Renal pelvis (tissue), 4 donors: ENCODE results near the gene MYO15B. TPM values are rescaled to one million over a fixed set of nuclear protein-coding genes. Genes with fewer than 3 reads are reported as not detected.

Experiments used
- DNase-seq: peaks from one replicate; pipeline ENCODE4 v3.0.0-alpha.2; 2013
- polyA plus RNA-seq, 3 donors: library from polyadenylated mRNA; unstranded; fragments of 120-200 nt; gene quantifications; one replicate each; pipeline ENCODE4 v1.2.1, GENCODE V29; 2013; ENCODE audit not compliant: insufficient read length in 3 of 3

MYO15B gene
- polyA plus RNA-seq, 3 donors, result 130 to 193 (median 175) TPM

DNA sequence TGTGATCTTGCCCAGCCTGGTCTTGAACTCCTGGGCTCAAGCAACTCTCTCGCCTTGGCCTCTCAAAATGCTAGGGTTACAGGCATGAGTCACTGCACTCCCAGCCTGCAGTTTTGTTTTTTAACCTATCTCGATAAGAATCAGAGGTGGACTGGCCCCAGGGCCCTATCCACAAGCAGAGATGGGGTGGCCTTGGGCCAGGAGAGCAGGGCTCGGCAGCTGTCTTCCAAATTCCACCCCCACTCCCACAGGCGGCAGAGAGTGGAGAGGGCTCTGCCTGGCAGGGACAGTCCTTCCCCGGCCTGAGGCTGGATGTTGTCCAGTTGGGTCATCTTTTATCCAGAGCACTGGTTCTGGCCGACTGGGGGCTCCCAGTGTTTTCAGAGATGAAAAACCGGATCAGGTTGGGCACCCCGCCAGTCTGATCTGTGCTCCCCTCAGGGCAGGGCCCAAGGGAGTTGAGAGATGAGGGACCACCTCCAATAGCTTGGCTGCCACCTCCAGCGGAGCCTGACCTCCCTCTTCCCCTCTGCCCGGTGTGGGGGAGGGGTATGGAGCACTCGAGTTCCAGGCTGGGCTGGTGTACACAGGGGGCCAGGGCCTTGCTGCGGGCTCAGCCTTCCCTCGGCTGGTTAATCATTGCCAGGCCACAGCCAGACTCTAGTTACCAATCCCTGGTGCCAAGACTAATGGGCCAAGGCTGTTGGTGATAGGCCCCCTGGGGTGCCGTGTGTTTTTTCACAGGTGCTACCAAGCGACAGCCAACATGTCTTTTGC lies 30.3 kb upstream of the MYO15B start:
- peak; percentile 90 for DNase-seq

DNA sequence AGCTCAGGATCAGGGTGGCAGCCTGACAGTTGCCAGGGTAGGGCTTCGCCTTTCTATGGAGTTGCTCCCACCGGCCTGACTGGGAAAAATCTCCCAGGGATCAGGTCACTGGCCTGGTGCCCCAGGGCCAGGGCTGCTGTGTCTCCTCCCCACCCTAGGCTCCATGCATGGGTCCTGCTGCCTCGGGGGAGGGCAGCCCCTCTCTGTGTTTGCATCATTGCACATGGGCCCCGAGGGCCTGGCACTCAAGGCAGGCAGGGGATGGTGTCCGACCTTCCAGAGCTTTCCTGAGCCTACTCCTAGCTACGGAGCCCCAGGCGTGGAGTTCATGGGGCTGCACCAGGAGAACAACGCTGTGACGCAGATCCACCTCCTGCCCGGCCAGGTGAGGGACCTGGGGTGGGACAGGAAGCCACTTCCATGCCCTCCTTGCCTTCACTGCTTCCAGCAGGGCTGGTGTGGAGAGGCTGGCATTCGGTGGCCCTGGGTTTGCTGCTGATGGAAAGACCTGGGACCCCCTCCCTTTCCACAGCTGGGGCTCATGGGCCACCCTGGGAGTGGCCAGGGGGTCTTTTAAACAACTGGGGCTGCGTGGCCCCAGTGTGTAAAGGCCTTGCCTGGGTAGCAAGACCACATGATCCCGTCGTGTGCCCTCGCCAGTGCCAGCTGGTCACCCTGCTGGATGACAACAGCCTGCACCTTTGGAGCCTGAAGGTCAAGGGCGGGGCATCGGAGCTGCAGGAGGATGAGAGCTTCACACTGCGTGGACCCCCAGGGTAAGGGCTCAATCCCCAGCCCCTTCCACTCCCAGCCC lies 29.5 kb upstream of the MYO15B start:
- no peak for DNase-seq

DNA sequence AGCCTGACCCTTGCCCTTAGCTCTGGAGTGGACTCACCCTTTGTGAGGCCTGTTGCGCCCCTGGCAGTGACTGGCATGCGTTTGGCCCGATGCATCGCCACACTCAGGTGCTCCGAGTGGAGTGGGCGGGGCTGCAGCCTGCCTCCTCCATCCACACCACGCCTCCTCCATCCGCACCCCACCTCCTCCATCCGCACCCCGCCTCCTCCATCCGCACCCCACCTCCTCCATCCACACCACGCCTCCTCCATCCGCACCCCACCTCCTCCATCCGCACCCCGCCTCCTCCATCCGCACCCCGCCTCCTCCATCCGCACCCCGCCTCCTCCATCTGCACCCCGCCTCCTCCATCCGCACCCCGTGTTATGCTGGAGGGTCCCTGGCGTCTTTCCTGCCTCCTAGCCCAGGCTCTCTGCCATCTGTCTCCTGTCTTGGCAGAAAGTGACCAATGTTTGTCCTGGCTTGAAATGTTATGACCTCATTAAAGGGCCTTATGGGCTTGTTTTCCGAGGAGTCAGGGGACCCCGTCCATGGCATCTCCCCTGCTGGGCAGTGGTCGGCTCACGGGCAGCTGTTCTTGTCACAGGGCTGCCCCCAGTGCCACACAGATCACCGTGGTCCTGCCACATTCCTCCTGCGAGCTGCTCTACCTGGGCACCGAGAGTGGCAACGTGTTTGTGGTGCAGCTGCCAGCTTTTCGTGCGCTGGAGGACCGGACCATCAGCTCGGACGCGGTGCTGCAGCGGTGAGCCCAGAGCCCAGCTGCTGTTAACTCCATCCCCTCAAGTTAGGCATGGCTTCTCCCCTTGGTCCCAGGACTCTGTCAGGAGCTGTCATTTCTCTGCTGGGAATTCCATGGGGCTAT lies 28.7 kb upstream of the MYO15B start:
- no peak for DNase-seq

DNA sequence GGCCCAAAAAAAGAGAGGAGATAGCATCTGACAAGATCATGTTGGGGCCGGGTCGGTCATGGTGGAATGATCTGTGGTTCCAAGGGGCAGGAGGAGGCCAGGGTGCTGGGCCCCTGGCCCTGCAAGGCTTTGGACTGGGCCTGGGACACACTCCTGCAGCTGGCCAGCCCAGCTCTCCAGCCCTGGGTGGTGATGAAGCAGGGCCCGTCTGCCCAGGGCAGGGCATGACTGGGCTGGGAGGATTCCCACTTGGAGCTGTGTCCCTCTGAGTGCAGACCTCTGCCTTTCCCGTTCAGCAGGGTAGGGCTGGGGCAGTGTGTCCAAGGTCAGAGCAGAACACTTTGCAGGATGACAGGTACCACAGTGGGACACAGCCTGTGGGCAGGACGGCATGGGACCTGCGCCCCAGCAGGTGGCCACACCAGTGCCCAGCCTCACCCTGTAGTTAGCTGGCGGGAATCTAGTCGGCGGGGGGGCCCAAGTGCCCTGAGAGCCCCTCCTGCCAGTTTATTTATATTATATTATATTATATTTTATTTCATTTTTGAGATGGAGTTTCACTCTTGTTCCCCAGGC lies 27.6 kb upstream of the MYO15B start:
- DNase-seq, result no peak

DNA sequence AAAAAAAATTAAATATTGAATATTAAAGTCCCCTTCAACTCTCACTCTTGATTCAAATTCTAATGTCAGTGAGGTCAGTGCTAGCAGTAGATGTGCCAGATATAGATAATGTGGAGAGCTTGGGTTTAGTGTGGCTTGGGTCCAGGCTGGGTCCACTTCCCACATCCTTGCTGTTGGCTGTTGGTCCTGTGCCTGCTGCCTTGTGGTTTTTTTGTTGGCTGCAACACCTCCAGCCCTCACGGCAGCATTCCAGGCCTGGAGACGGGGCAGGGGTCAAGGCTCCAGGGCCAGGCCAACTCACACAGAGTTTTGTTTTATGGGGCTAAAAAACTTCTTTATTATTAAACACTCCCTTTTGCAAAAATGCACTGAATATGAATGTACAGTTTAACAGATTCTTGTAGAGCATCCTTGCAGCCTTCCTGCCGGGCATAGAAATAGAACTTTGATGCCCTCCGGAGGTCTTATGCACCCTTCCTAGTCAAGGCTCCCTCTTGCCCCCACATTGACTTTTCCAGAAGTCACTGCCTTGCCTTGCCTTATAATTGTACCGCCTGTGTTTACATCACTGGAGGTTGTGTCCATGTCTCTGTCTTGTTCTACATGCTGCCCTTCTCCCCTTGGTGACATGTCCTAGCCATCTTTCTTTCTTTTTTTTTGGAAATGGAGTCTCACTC lies 25.5 kb upstream of the MYO15B start:
- no peak for DNase-seq

DNA sequence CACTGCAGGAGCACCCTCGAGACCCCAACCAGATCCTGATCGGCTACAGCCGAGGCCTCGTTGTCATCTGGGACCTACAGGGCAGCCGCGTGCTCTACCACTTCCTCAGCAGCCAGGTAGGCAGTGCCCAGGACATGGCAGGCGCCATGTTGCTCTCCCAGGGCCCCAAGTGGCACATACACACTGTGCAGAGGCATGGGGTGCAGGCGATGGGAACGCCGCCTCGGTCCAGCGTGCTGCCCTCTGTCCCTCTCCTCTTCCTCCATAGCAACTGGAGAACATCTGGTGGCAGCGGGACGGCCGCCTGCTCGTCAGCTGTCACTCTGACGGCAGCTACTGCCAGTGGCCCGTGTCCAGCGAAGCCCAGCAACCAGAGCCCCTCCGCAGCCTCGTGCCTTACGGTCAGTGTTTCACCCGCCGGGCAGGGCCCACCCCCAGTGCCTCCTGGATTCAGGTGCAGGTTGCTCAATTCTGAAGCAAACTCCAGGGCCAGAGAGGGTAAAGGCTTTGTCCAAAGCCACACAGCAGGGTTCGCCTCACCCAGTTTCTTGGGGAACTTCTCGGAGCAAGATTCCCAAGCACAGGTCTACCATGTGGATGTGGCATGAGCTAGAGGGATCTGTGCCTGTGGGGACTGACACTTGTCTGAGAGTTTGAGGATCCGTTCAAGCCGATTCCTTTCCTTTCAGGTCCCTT lies 24.4 kb upstream of the MYO15B start:
- no peak for DNase-seq

DNA sequence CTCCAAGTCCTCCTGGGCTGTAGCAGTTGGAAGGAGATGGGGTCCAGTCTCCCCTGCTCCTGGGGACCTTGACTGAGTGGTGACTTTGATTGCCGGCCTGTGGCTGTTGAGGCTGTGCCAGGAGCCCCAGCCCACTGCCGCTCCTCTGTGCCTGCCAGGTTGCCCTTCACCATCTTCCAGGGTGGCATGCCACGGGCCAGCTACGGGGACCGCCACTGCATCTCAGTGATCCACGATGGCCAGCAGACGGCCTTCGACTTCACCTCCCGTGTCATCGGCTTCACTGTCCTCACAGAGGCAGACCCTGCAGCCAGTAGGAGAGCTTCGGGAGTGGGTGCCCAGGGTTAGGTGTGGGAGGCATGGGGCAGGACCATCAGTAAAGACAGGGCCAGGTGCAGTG lies 23.4 kb upstream of the MYO15B start:
- no peak for DNase-seq

DNA sequence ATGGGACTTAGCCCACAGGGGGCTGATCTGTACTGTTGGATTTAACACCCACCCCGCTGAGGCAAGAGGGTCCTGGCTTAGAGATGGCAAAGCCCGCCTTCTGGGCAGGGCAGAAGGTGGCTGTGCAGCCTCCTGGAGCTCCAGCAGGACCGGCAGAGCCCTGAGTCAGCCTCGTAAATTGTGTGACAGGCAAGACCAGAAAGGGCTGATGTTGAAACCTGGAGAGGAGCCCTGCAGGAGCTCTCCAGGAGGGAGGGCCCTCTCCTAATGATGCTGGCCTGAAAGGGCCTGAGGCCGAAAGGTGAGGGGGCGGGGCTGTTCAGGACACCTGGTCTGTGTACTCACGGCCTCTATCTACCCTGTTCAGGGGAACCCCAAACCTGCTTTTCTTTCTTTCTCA lies 22.5 kb upstream of the MYO15B start:
- no peak for DNase-seq

DNA sequence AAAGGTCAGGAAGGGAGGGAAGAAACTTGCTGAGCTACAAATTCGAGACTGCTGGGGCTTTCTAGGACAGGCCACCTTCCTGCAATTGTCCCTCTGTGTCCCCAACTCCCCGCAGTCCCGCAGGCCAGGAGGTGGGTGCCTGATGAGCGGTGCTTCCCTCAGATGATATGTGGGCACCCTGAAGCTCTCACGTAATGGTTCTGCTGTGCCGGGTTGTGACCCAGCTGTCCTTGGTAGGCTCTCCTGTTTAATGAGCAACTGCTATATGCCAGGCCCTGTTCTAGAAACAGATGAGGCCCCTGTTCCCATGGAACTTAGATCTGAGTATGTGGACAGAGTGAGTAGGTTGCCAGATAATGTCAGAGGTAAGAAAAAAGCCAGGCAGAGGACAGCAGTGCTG lies 22.0 kb upstream of the MYO15B start:
- no peak for DNase-seq

DNA sequence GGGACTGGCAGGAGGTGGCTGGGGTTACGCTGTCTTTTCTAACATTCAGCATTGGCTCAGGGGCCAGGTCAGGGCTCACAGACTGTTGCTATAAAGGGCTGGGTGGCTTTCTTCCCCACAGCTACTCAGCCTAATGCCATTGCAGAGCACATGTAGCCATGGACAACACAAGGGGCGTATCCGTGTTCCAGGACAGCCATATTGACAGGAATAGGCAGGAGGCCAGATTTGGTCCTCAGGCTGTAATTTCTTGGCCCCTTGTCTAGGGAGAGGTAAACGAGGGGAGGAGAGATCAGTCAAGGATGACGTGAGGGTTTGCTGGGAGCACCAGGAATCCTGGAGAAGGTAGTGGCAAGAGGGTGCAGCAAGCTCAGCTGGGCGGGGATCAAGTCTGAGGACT lies 21.2 kb upstream of the MYO15B start:
- no peak for DNase-seq

DNA sequence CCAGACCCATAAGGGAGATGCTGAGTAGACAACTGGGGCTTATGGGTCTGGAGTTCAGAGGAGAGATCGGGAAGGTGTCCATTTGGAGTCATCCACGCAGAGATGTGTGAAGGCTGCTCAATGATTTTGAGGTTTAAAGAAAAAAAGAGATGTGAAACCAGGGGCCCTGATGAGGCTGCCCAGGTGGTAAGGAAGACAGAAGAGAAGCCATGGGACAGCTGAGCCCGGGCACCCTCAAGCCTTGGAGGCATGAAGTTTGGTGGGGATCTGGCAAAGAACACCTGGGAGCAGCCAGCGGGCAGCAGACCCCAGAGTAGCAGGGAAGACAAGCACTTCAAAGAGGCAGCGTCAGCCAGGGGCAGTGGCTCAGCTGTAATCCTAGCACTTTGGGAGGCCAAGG lies 20.8 kb upstream of the MYO15B start:
- DNase-seq, result no peak

DNA sequence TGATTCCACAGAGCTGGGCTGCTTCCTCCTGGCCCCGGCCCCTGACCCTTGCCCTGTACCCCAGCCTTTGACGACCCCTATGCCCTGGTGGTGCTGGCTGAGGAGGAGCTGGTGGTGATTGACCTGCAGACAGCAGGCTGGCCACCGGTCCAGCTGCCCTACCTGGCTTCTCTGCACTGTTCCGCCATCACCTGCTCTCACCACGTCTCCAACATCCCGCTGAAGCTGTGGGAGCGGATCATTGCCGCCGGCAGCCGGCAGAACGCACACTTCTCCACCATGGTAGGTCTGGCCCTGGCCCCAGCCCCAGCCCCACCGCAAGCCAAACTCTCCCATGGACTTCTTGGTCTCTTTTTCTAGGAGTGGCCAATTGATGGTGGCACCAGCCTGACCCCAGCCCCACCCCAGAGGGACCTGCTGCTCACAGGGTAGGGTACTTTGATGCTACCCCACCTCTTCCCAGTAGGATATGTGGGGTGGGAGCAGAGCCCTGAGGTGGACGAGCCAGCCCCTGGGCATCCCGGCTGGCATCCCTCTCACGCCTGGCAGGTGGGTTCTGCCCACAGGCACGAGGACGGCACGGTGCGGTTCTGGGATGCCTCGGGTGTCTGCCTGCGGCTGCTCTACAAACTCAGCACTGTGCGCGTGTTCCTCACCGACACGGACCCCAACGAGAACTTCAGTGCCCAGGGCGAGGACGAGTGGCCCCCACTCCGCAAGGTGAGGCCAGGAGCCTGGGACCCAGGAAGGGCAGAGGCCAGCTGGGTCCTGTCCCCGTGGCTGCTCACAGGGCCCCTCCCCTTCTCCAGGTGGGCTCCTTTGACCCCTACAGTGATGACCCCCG lies 19.0 kb upstream of the MYO15B start:
- DNase-seq, result no peak

DNA sequence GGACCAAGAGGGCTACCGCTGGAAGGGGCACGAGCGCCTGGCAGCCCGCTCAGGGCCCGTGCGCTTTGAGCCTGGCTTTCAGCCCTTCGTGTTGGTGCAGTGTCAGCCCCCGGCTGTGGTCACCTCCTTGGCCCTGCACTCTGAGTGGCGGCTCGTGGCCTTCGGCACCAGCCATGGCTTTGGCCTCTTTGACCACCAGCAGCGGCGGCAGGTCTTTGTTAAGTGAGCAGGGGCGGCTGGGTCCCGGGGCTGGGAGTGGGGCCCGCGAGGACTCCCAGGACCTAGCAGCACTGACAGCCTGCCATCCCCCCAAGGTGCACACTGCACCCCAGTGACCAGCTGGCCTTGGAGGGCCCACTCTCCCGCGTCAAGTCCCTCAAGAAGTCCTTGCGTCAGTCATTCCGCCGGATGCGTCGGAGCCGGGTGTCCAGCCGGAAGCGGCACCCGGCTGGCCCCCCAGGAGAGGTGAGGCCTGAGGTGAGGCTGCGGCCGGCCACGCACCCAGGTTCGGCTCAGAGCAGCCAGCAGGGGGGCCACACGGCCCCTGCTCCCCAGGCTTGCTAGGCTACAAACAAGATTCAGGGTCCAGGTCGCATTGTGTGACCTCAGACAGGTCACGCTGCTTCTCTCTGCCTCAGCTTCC lies 17.4 kb upstream of the MYO15B start:
- DNase-seq, result no peak

DNA sequence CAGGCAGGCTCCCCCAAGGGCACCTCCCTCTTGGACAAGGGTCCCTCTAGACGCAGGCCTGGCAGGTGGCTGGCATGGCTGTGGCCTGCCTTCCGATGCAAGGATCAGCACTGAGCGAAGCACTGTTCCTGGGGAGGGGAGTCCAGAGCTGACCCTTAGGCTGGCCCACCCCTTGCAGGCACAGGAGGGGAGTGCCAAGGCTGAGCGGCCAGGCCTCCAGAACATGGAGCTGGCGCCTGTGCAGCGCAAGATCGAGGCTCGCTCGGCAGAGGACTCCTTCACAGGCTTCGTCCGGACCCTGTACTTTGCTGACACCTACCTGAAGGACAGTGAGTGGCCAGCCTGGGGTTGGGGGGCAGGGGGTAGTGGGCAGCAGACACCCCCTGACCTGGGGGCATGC lies 16.8 kb upstream of the MYO15B start:
- DNase-seq, result no peak

DNA sequence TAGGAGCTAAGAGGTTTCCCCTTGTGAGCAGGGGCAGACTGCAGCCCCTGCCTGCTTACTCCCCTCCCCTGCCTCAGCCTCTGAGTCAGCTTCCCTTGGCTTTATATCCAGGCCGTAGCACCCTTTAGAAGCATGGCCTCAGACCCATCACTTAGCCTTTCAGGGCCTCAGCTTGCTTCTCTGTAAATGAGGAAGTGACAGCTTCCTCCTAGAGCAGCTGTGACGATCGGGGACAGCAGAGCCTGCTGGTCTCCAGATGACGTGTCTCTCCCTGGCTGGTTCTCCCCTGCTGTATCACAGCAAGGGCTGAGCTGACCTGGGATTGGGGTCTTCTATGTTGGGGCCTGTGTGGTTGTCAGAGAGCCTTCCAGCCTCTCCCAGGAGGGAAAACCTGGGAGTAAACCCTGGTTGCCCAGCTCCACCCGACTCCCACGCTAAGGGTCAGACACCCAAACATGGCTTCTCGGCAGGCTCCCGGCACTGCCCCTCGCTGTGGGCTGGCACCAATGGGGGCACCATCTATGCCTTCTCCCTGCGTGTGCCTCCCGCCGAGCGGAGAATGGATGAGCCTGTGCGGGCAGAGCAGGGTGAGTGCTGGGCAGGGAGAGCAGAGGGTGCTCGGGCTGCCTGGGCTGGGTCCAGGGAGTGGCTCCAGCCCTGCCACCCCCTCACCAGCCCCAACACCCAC lies 16.3 kb upstream of the MYO15B start:
- no peak for DNase-seq

DNA sequence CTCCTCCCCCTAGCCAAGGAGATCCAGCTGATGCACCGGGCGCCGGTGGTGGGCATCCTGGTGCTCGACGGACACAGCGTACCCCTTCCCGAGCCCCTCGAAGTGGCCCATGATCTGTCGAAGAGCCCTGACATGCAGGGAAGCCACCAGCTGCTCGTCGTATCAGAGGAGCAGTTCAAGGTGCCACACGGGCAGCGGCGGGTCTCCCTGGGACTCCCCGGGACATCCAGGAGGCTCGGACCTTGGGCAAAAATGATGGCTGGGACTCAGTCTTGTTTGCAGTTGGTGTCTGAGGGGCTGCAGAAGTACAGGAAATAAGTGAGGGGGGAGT lies 15.8 kb upstream of the MYO15B start:
- no peak for DNase-seq

DNA sequence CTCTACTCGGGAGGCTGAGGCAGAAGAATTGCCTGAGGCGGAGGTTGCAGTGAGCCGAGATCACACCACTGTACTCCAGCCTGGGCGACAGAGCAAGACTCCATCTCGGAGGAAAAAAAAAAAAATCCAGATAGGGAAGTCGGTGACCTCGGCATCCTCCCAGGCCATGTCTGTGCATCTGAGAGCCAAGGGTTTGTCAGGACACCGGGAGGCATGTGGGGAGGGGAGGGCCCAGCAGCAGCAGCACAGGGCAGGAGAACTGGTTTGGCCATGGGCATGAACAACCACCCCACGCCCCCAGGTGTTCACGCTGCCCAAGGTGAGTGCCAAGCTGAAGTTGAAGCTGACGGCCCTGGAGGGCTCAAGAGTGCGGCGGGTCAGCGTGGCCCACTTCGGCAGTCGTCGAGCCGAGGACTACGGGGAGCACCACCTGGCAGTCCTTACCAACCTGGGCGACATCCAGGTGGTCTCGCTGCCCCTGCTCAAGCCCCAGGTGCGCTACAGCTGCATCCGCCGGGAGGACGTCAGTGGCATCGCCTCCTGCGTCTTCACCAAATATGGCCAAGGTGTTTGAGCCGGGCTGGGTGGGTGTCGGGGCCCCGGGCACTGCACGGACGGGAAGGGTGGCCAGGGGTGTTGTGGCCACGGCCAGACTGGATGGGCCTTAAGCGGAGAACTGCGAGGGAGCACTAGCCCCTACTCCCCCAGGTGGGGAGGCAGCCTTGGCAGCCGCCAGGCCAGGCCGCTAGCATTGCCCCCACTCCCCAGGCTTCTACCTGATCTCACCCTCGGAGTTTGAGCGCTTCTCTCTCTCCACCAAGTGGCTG lies 14.7 kb upstream of the MYO15B start:
- no peak for DNase-seq

DNA sequence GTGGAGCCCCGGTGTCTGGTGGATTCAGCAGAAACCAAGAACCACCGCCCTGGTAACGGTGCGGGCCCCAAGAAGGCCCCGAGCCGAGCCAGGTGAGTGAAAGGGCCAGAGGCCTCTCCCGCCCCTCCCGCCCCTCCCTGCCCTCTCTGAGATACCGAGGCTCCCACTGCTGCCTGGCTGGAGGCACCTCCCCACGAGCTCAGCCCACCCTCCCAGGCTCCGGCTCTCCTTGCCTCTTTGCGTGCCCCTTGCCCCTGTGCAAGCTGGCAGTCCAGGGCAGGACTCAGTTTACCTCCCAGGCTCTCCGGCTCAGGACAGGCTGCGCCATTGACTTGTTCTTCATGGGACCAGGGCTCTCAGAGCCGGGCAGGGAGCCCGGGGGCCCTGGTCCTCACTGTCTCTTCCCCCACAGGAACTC lies 14.1 kb upstream of the MYO15B start:
- DNase-seq, result no peak
